ENCODE data around the gene ZNF77.

DNA sequence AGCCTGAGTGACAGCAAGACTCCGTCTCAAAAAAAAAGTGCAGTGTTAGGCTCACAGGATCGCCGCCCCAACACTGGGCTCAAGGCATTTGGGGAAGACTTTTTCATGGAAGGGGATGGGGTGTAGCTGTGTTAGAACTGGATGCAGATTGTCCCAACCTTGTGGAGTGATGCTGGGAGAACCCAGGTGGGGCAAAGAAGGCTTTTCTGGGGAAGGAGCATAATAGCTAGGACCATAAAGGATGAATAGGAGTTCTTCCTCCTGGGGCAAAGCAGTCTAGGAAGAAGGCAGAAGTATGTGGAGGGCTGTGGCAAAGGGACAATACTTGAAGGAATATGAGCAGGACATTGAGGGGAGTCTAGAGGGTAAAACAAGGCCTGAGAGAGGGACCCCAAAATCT is 43.8 kb upstream of the ZNF77 start:
- TF ChIP-seq CTCF (IDR thresholded peaks at IDR 0.05) (no peak), POLR2A (IDR thresholded peaks at IDR 0.05) (no peak), EP300 (IDR thresholded peaks at IDR 0.05) (no peak)

Measured in tibial nerve (tissue), 4 donors.